Brain microvascular endothelial cell (primary cell): ENCODE results near the gene PTOV1.

Experiments
- DNase-seq: peaks from one replicate; pipeline ENCODE4 v3.0.0-alpha.2; 2020
- H3K27ac ChIP-seq: fragments of 250-450 bp; sonication (Bioruptor Pico); 2 replicates; pipeline ENCODE4 v1.5.1; 2020; ENCODE audit warnings: mild to moderate bottlenecking, moderate library complexity
- H3K27me3 ChIP-seq: fragments of 250-450 bp; sonication (Bioruptor Pico); replicated peaks from 2 replicates; pipeline ENCODE4 v1.5.1; 2020; ENCODE audit warnings: mild to moderate bottlenecking
- H3K36me3 ChIP-seq: fragments of 250-450 bp; sonication (Bioruptor Pico); replicated peaks from 2 replicates; pipeline ENCODE4 v1.5.1; 2020; ENCODE audit warnings: mild to moderate bottlenecking
- H3K4me3 ChIP-seq: 2 replicates; pipeline ENCODE4 v1.5.1; 2011; ENCODE audit warnings: low read depth, mild to moderate bottlenecking, control low read depth, low read length, moderate library complexity
- CTCF ChIP-seq: IDR thresholded peaks from 2 replicates; pipeline ENCODE4 v1.5.1; 2011; ENCODE audit warnings: low read depth, mild to moderate bottlenecking, moderate library complexity, low read length, control low read depth, inconsistent platforms; ENCODE audit errors: missing control alignments
- in situ Hi-C: cut with HindIII; loops from 2 replicates; pipeline ENCODE4 v1.10.0; 2017; ENCODE audit warnings: low sequenced_read_pairs, low pct_ligation_motif_present

The PTOV1 gene

GRCh38 chr19:49805822-49806619 lies 44.9 kb upstream of the PTOV1 start:
- Histone ChIP-seq H3K27ac (no peak overlapping the region), H3K27me3 (no peaks in the 10 kb centered on the region), H3K36me3 (peaks cover 42% of the 10 kb centered on the region), H3K4me3 (no peak overlapping the region)
- in situ Hi-C loops = no loop called here
- no peak for TF ChIP-seq CTCF
- no peak for DNase-seq

GRCh38 chr19:49806620-49806959 lies 44.4 kb upstream of the PTOV1 start:
- Histone ChIP-seq H3K27me3 (no peaks in the 10 kb centered on the region), H3K4me3 (no peak overlapping the region), H3K36me3 (peaks cover 39% of the 10 kb centered on the region), H3K27ac (no peak overlapping the region)
- no peak for DNase-seq
- in situ Hi-C loops = no loop called here
- no peak for TF ChIP-seq CTCF

GRCh38 chr19:49807058-49807903 lies 43.7 kb upstream of the PTOV1 start:
- peaks cover 39% of the 10 kb centered on the region for H3K36me3 ChIP-seq
- DNase-seq = no peak
- H3K27ac ChIP-seq = no peak overlapping the region
- no peak for TF ChIP-seq CTCF
- no peak overlapping the region for H3K4me3 ChIP-seq
- H3K27me3 ChIP-seq = no peaks in the 10 kb centered on the region
- in situ Hi-C loops = no loop called here

GRCh38 chr19:49807904-49808675 lies 42.9 kb upstream of the PTOV1 start:
- Histone ChIP-seq H3K4me3 (peak overlapping the region; percentile 65), H3K27ac (no peak overlapping the region), H3K27me3 (no peaks in the 10 kb centered on the region), H3K36me3 (peaks cover 33% of the 10 kb centered on the region)
- in situ Hi-C loops = no loop called here
- DNase-seq = no peak
- no peak for TF ChIP-seq CTCF

- no peak for TF ChIP-seq CTCF
- peak; percentile 68 for DNase-seq
- Histone ChIP-seq H3K4me3 (peak overlapping the region; percentile 65), H3K27me3 (no peaks in the 10 kb centered on the region), H3K36me3 (peaks cover 27% of the 10 kb centered on the region), H3K27ac (no peak overlapping the region)
- in situ Hi-C loops = no loop called here
Observed at GRCh38 chr19:49808711-49809159, 42.2 kb upstream of the PTOV1 start.
